8988T (cell line): ENCODE measurements around the gene TNFAIP8.
"Not testable (repeated sequence)": the region's sequence is repeated elsewhere in the genome, so short reads cannot be mapped to it uniquely, and the experiment has no call there.

Experiments used
- DNase-seq: peaks from one replicate; pipeline ENCODE4 v3.0.0; 2011

TNFAIP8 gene

DNA sequence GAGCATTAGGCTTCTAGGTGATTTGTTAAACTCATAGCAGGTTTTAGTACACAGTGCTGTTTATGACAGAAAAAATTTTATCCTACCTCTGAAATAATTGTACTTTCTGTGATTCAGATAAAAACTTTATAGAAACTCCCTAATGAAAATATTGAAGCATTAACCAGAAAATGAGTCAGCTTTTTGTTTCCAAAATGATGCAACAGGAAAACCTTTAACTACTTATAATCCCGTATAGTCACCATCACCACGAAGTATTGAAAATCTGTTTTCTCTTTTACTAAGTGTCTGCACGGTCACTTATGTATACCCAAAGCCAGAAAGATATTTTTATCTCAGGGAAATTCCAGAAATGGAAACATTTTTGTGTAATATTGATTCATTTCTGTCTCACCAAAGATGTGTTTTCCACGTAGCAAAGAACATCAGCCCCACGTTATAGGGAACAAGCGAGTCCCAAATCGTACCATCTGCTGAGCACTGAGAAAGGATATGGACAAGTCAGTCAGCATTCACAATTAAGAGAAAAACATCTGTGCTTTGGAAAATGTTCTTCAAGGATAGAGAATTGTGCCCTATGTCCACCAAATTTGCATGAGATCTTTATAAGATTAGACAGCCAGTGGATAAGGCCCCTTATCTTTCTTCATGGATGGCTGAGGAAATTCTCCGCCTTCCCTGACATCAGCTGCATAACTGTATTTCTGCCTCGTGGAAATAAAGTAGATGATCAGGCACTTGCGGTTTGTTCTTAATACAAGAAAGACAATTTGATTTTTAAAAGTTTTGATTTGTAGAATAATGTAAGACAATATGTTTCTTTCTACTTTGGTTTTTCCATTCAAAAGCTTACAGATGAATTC lies 41.9 kb downstream of the TNFAIP8 start:
- DNase-seq, result no peak

DNA sequence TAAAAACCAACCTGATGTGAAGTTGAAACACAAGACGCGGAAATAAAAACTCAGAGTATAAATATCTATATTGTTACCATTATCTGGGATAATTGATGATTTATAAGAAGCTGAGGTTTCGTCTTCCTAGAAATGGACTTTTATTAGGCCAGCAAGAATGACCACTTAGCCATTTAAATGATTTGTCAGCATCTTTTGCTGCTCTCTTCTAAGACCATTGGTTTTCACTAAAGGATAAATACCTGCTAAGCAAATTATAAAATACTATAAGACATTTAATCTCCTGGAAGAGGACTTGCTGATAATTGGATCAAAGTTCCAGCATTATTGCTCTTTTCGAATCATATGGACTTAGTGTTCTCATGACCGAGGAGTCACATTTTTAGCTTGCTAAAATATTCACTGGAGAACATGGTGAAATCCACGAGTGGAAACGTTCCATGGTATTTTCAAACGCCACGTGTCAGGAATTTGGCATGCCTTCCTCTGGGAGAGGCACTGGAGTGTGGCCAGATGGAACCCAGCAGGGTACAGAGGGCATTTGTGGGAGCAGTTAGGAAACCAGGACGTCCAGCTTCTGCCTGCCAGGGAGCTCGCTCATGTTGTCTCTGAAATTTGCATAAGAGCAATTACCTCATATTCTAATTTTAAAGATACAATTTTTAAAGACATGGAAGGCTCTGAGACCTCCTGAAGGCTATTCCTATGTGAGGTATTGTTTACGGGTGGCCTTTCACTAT lies 43.1 kb downstream of the TNFAIP8 start:
- no peak for DNase-seq

DNA sequence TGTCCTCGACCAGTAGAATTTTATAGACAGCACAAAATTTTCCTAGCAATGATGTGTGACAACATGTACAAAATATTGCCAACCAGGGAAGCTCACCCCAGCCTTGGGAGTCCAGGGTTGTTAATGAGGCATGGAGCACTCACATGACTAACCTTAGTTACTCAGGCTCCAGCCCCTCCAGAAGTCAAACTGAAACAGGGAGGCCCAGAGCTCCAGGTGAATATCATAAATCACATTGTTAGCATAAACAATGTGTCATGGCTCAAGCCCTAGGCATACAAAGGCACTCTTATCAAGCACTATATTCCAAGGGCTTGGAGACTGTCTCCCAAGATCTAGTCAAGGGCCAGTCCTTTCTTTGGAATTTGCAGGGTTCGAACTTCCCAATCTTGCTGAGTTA lies 44.4 kb downstream of the TNFAIP8 start:
- DNase-seq, result no peak

DNA sequence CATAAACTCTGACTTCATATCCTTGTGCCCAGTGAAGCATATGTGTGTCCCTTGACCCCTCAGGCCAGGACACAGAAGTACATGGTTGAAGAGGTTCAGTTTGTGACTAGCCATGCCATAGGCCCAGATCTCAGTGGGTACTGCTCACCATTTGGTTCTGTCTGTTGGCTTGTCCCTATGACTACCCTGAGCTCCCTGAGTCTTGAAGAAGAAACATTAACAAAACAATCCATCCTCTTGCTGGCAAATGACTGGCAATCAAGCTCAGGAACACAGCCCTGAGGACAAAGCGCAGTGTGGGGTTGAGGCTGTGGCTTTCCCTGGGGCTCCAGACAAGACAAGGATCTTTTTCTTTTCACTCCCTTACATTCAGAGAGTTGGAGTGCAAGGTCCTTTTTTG lies 46.3 kb downstream of the TNFAIP8 start:
- no peak for DNase-seq

DNA sequence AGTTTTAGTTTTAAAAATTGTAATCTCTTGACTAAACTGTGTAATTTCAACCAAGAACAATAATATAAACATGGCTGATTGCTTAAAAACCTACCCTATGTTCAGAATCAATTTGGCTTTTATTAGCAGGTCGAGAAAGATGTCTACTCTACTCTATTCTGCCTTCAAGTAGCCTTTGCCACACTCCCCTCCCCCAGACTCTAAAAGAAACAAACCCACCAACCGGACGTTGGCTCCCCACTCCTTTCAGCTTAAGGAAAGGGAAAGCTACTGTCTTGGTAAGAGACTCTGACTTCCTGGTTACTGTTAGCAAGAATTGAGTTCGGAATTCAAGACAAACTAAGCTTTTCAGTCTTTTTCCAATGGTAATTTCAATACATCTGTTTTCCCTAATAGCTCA lies 46.7 kb downstream of the TNFAIP8 start:
- no peak for DNase-seq

DNA sequence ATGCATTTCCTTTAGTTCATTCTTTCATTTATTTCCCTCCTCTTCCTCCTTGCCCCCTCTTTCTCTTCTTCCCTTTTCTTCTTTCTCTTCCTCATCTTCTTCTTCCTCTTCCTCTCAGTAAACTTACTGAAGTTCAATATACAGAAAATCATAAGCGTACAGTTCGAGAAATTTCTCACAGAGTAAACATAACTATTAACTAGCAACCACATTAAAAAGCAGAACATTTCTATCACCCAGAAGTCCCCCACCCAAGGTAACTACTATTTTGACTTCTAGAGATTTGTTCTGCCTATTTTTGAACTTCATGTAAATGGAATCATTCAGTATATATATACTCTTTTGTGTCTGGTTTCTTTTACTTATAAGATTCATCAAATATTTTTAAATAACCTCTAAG lies 48.2 kb downstream of the TNFAIP8 start:
- no peak for DNase-seq

DNA sequence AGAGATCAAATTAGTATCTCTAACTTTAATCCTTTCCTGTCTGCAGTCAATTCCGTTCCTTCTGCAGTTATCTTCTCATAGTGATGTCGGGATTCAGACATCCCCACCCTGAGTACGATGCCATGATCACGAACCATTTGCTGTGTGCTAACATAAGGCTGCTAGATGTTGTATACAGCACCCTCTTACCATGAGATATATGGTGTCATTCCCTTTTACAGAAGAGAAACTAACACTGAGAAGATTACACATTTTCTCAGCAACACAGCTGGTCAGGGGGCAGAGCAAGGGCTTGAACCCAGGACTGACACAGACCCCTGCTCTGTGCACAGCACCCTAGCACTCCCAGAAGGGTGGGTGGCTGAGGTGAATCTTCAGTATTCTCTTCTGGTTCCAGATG lies 49.6 kb downstream of the TNFAIP8 start:
- DNase-seq, result no peak

DNA sequence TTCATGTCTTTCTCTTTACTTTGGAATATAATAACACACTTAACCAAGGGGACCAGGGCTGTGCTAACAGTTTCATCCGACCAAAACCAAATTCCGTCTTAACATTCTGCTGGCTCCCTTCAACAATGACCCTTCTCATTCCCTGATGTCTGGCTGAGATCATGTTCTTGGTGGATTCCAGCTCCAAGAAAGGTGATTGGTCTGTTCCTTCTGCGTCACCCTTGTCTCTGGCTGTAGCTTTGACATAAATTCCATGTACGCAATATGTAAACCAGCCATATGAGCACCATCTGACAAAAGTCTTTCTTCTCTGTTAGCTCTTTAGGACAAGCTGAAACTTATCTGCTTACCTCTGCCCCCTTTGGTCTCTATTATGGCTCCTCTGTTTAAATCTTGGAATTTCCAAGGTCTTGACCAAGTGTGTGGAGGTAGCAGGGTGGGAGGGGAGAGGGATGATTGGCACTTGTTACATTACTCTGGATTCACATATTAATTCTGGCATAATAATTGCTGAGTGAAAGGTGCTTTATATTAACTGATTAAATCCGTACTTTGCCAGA lies 50.8 kb downstream of the TNFAIP8 start:
- no peak for DNase-seq

DNA sequence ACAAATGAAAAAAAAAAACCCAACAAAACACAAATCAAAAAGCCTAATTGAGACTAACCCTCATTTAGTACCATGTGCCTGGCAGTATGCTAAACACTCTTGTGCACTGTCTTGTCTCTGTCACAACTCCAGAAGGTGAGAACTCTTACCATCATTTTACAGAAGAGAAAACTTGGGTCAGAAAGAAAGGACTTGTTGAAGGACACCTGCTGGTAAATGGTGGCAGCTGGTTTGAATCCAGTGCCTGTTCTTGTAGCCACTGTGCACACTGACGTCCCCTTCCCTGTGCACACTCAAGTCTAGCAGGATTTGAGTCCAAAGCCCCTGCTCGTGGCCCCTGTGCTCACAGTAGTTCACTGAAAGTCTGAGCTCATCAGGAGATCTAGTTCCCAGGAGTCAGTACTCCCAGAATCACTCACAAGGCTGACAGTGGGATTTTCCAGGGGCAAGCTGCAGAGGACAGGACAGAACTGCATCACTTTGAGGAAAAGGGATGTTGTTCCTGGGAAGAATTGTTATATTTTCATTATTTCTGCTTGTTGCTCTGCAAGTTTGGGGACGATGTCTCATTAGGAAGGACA lies 53.5 kb downstream of the TNFAIP8 start:
- no peak for DNase-seq

DNA sequence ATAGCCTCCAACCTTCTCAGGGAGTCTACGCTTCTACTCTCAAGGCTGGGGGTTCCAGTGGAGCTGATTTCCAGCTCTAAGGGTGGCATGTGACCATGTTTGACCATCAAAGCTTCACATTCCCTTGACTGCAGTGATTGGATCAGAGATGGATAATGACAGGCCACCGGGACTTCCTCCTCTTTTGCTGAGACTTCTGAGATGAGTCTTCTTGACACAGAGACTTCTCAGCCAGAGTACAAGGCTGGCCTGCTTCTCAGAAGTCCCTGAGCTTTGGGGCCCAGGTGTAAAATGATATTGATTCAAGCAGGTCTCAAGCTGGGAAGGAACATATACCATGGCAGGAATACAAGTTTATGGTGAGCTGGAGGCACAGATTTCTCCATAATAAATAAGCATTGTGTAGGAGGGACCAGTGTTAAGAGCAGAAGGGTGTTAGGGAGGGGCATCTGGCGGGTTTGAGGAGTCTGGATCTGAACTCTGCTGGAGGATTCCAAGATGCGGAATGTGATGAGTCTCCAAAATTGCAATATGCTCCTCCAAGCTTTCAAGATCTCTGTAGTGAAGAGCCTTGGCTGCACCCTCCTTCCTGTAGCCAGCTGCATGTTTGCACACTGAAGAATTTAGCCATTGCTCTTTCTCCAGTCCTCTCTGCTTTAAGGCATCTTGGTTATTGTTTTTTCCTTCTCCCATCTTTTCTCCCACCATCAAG lies 54.8 kb downstream of the TNFAIP8 start:
- no peak for DNase-seq

DNA sequence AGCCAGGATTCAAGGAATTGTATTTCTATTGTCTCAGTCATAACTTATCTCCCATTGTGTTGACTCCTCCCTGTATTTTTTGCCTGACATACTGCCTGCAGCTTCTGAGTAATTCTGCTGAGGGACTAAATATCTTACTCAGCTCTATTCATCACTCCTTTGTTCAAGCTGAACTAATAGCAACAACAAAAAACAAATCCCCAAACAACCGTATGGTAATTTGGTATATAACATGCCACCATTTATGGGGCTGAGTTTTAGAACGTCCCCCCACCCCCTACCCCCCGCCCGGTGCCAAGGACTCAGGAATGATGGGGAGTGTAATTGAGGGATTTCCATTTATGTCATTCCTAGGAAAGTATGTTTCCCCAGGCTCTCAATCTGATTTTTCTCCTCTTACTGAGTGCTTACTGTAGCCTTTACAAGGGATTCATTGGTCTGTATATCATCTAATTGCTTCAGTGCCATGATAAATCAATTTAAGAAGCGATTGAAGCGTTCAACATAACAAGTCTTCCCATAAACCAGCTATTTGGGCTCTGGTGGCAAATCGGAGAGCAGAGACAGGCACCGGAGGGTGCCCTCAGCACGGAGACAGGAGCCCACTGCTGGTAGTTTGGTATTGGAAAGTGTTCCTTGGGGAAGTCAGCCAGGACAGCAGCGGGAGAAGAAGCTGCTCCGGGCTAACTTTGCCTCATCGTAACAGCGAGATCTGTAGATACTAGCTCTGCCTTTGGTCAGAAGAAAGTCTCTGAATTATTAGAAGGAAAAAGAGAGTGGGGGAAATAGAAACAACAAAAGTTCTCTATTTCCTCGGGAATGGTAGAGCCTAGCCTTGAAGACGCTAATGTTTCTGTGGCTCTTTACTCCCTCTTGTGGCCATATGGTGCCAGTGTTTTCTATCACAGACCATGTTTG lies 55.8 kb downstream of the TNFAIP8 start:
- peak; percentile 26 for DNase-seq

DNA sequence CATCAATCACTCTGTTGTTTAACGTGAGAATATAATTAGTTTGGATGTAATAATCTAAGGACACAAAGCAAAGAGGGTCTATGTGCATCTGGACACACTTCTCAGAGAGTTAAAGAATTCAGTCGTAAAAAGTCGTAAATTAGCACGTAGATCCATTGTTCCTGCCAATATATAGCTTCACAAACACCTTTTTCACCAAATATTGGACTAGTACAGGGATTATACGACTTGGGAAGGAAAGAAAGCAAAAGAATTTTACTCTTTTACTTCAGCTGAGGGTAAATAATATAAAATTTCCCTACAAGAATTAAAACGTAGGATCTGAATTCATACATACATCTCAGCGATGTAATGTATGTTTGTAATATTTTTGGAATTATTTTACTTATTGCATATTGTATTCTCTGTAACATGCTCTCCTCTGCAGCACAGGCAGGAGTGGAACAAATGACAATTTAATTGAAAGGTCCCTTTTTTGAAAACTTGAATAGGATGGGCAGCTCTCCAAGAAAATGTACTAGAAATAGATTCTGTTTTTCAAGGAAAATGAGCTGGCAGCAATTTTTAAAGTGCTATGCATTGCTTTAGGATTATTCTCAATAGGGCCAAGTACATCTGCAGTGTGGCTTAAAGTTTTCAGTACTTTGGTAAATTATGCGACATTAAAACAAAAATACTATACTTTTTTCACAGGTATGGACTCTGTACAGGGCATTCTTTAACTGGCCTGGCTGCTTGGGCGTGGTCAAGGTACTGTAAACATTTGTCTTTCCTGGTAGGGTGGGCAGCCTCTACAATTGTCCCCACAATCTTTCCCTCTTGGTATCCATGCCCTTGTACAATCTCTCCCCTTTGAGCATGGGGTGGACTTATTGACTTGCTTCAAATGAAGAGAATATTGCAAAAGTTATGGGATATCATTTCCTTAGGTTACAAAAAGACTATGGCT lies 56.7 kb downstream of the TNFAIP8 start:
- no peak for DNase-seq

DNA sequence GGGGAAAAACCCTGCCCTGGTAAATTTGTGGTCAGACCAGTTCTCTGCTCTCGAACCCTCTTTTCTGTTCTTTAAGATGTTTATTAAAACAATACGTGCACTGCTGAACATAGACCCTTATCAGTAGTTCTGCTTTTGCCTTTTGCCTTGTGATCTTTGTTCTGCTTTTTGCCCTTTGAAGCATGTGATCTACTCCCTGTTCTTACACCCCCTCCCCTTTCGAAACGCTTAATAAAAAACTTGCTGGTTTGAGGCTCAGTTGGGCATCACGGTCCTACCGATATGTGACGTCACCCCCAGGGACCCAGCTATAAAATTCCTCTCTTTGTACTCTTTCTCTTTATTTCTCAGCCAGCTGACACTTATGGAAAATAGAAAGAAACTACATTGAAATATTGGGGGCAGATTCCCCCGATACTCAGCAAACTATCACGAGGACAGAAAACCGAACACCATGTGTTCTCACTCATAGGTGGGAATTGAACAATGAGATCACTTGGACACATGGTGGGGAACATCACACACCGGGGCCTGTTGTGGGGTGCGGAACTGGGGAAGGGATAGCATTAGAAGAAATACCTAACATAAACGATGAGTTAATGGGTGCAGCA lies 58.4 kb downstream of the TNFAIP8 start:
- DNase-seq, result not testable (repeated sequence)

DNA sequence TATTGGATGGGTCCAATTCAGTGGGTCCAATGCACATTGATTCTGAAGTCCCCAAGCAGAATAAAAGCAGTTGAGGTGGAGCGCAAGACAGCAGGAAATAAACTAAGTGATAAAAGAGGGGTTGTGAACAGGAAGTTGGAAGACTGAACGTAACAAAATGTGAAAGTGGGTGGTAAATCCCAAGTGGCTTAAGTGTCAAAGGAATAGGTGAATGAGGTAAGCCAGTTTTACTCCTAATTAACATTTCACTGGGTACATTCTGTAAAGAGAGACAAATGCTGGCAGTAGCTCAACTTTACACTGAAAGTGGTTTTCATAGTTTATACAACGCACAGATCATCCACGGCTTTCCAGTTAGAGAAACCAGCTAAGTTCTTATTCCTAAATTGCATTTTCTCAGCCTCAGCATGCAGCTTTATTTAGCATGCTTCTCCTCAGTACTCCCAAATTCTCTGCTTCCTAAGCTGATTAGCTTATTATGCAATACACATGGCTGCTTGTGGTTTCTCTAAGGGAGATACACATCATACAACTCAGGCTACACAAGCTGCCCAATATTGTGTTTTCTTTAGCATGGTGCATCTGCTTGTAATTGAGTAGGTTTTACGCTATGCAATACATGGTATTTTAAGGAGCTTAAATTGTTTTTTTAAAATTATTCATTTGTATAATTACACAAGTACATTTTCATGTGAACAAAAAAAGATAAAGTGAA lies 62.2 kb downstream of the TNFAIP8 start:
- DNase-seq, result no peak

DNA sequence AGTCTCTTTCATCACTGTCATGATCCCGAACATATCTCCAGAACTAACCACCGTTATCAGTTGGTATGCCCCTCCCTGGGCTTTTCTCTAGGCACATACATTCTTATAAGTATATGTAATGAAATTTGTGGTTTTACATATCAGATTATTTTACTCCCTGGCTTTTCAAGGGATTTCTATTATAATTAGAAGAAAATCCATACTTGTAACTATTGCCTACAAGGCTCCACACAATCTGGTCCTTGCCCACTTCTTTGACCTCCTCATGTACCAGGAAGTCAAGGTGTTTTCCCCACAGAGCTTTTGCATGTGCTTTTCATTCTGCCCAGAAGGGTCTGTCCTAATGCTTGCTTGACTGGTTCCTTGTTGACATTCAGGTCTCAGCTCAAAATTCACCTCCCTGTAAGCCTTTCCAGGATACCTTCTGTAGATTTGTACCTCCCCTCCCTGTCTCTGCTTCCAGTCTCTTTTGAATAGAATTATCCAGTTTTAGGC lies 62.8 kb downstream of the TNFAIP8 start:
- DNase-seq, result no peak

DNA sequence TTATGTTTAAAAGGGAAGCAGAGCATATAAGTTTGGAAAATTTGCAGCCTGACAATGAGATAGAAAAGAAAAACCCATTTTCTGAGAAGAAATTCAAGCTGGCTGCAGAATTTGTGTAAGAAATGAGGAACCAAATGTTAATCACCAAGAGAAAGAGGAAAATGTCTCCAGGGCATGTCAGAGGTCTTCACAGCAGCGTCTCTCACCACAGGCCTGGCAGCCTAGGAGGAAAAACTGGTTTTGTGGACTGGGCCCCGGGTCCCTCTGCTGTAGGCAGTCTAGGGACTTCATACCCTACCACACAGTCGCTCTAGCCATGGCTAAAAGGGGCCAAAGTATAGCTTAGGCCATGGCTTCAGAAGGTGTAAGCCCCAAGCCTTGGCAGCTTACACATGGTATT lies 64.3 kb downstream of the TNFAIP8 start:
- no peak for DNase-seq

DNA sequence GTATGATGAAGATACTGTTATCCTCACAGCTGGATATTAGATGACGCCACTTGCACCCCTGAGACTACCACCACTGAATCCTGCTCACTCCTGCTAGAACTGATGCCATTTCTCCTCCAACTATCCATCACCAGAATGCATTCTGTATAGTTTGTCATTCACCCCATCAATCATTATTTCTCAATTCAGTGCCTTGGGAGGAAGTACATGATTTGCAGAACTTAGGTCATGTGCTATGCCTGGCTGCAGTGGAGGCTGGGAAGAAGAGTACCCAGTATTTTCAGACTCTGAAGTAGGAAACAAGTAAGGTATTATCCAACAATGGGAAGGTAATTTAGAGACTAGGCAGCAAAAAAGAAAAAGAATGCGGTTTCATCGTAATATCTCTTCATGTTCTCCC lies 70.2 kb downstream of the TNFAIP8 start:
- DNase-seq, result no peak

DNA sequence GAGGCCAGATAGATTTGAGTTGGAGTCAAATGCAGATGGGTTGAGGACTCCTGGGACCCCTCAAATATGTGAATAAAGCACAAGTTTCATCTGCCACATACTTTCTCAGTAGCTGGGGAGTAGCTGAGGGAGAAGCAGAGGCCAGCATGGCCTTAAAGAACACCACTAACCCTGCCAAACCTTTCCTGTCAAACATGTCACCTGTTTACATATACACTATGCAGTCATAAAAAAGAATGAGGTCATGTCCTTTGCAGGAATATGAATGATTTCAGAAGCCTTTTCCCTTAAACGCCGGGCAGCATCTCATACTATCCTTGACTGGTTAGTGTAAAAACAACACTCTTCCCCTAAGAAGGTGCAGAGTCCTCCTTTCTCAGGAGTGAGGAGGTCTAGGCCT lies 71.2 kb downstream of the TNFAIP8 start:
- DNase-seq, result no peak

DNA sequence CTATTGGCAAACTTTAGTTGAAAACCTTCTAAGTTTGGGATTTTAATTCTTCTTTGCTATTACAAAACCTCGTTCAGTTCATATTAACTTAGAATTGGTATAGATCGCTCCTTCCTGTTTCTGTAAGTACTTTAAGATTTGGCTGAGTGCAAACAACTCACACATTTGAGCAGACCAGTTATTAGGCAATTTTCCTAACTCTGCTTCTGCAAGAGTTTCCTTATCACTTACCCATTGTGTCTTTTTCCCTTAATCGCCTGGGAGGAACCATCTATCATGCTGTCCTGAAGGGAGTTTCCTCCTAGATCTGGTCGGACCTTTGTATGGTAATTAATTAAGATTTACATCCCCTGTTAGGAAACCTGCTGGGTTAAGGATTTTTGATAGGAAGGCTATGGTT lies 71.8 kb downstream of the TNFAIP8 start:
- DNase-seq, result not testable (repeated sequence)
